Ovary (tissue), 10 donors: ENCODE data around the gene NOX1. TPM values are rescaled to one million over a fixed set of nuclear protein-coding genes. Genes with fewer than 3 reads are reported as not detected.

Experiments used
- DNase-seq, 5 donors: peaks; one replicate each; pipeline ENCODE4 v3.0.0-alpha.2; 2019 to 2020
- H3K27ac ChIP-seq, 2 donors: fragments of 200-600 bp; one replicate each; pipeline versions ENCODE4 v1.5.1 to v1.8.0; 2019 to 2022
- H3K27me3 ChIP-seq: fragments of 200-600 bp; one replicate; pipeline ENCODE4 v1.8.0; 2022
- H3K36me3 ChIP-seq: fragments of 200-600 bp; sonication (generic); one replicate; pipeline ENCODE4 v1.5.1; 2019
- H3K4me1 ChIP-seq: one replicate; pipeline ENCODE4 v1.8.1; 2013; ENCODE audit warnings: mild to moderate bottlenecking, moderate library complexity; ENCODE audit not compliant: insufficient read depth
- H3K4me3 ChIP-seq: fragments of 200-600 bp; sonication (generic); one replicate; pipeline ENCODE4 v1.5.1; 2017
- H3K9me3 ChIP-seq, 2 donors: fragments of 200-600 bp in 1 of 2; sonication (generic) in 1 of 2; one replicate each; pipeline versions ENCODE4 v1.5.1 to v1.8.1; 2013 to 2019; ENCODE audit warnings: mild to moderate bottlenecking in 1 of 2, moderate library complexity in 1 of 2
- CTCF ChIP-seq, 3 donors: fragments of 450-650 bp in 2 of 3; fragments of 200-600 bp in 1 of 3; IDR thresholded peaks; one replicate each; pipeline versions ENCODE4 v1.5.1 to v1.8.0; 2016 to 2022; ENCODE audit warnings: antibody characterized with exemption in 3 of 3, mild to moderate bottlenecking in 1 of 3
- EP300 ChIP-seq: sonication (generic); formaldehyde crosslinking; IDR thresholded peaks from one replicate; pipeline ENCODE4 v1.6.1; 2017; ENCODE audit warnings: antibody characterized with exemption
- POLR2A ChIP-seq: fragments of 450-650 bp; IDR thresholded peaks from one replicate; pipeline ENCODE4 v1.6.1; 2017; ENCODE audit warnings: antibody characterized with exemption, mild to moderate bottlenecking, moderate library complexity
- WGBS, 3 donors: extraction: QIAGEN DNeasy Blood & Tissue Kit in 1 of 3; methylation state at CpG; one replicate each; pipeline versions ENCODE4 v1.1.5 to v1.1.7; 2013 to 2017; 5-methylcytosine and 5-hydroxymethylcytosine counted together
- intact Hi-C, 4 donors: fragments of 100-400 bp; cut with DNase I; formaldehyde crosslinking; loops; one replicate each; pipeline versions ENCODE4 v1.11.0 to v1.15.1; 2022 to 2023
- long read RNA-seq, 3 donors: library from polyadenylated mRNA in 2 of 3; unstranded in 2 of 3; transcript quantifications; one replicate each; pipeline ENCODE4 v2.0.0 and lab custom pipeline, GENCODE V29; 2021 to 2026
- polyA plus RNA-seq, 2 donors: library from polyadenylated mRNA; stranded (reverse); fragments of 200-250 nt in 1 of 2; fragments of 350-450 nt in 1 of 2; fragmentation: Illumina TruSeq in 1 of 2; extraction: RNeasy Lipid Tissue Mini Kit (QIAGEN cat#74804) in 1 of 2; gene quantifications; one replicate each; pipeline ENCODE4 v1.2.3, GENCODE V29; 2013 to 2014
- total RNA-seq, 7 donors: library from RNA; depleted of rRNA in 2 of 7; stranded (reverse); fragments of >200 nt in 2 of 7; fragmentation: NEBNext Ultra II Directional in 3 of 7; extraction: Animal tissue kit (Norgen Biotek cat#: 25700) in 3 of 7; gene quantifications; one replicate each; pipeline versions ENCODE4 v1.1.0 to v1.2.4, GENCODE V29; 2016 to 2023
- donor health status: DM: no; HTN: no; CAD: no; lungs with moderate emphysema.
- donor health status: DM: no; HTN: no; CAD: no.
- donor health status: Bipolar disorder and iron deficiency.
- donor health status: DM: yes; HTN: yes; CAD: no.
- donor health status: DM: no; HTN: no; CAD: no.
- donor health status: DM: yes; HTN: yes; CAD: no.

The NOX1 gene
- total RNA-seq, result not detected
- under 1 TPM; 0.06 to 0.28 TPM for polyA plus RNA-seq
- long read RNA-seq, donor 1, result 0 reads
- long read RNA-seq, donor 2, result 0 reads
- long read RNA-seq, donor 3, result 0 reads

GRCh38 chrX:100874325-100874724, at the start of gene NOX1:
Gene NOX1 (minus strand): TSS chrX:100874359. CDS start chrX:100874139, 220 bp downstream.
- WGBS, 3 donors, result 42 to 56% (median 51%) methylated on average over 2 of the region's 2 CpGs
- no peak for TF ChIP-seq POLR2A
- no peak for TF ChIP-seq CTCF (IDR thresholded peaks at IDR 0.05)
- no peak for TF ChIP-seq EP300
- intact Hi-C loops, result no loop called here

DNA sequence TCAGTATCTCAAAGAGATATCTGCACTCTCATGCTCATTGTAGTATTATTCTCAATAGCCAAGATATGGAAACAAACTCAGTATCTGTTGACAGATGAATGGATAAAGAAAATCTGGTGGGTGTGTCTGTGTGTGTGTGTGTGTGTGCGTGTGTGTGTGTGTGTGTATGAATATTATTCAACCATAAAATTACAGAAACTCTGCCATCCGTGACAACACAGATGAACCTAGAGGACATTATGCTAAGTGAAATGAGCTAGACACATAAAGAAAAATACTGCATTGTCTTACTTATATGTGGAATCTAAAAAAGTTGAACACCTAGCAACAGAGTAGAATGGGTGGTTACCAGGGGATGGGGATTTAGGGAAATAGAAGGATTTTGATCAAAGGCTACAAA, 41.4 kb upstream of the NOX1 start:
- no peaks in the 10 kb centered on the region for H3K27me3 ChIP-seq
- no peaks in the 10 kb centered on the region for H3K36me3 ChIP-seq
- no peak overlapping the region for H3K4me3 ChIP-seq
- H3K4me1 ChIP-seq, result no peaks in the 10 kb centered on the region
- TF ChIP-seq POLR2A, result no peak
- no peak for TF ChIP-seq CTCF (IDR thresholded peaks at IDR 0.05)
- TF ChIP-seq EP300, result no peak
- WGBS, 3 donors, result 57 to 70% (median 63%) methylated on average over 2 of the region's 2 CpGs
- no peaks in the 10 kb centered on the region for H3K9me3 ChIP-seq
- no peak overlapping the region for H3K27ac ChIP-seq
- DNase-seq, result no peak
- intact Hi-C loops, result no loop called here

More at GRCh38 chrX:100874325-100874724, at the start of gene NOX1:
- Histone ChIP-seq H3K4me1 (no peaks in the 10 kb centered on the region), H3K4me3 (no peak within 1 kb of the TSS), H3K9me3 (no peaks in the 10 kb centered on the region), H3K27me3 (no peaks in the 10 kb centered on the region), H3K27ac (no peak within 1 kb of the TSS), H3K36me3 (no peaks in the 10 kb centered on the region)
- no peak for DNase-seq

GRCh38 chrX:100913111-100913510, 39.0 kb upstream of the NOX1 start:
- Histone ChIP-seq H3K27ac (no peak overlapping the region), H3K9me3 (no peaks in the 10 kb centered on the region), H3K4me1 (no peaks in the 10 kb centered on the region), H3K27me3 (no peaks in the 10 kb centered on the region), H3K4me3 (no peak overlapping the region), H3K36me3 (no peaks in the 10 kb centered on the region)
- no peak for TF ChIP-seq POLR2A
- TF ChIP-seq CTCF (IDR thresholded peaks at IDR 0.05), result no peak
- no peak for TF ChIP-seq EP300
- WGBS, 3 donors, result 81 to 84% (median 83%) methylated on average over 3 of the region's 3 CpGs
- no peak for DNase-seq
- intact Hi-C loops, result no loop called here

- WGBS, 3 donors, result 50 to 61% (median 53%) methylated on average over 1 of the region's 1 CpG
- Histone ChIP-seq H3K27ac (no peak overlapping the region), H3K4me3 (no peak overlapping the region), H3K4me1 (no peaks in the 10 kb centered on the region), H3K36me3 (no peaks in the 10 kb centered on the region), H3K27me3 (no peaks in the 10 kb centered on the region), H3K9me3 (no peaks in the 10 kb centered on the region)
- no peak for TF ChIP-seq EP300
- intact Hi-C loops, result no loop called here
- DNase-seq, result no peak
Measured at GRCh38 chrX:100911731-100912130, 37.6 kb upstream of the NOX1 start.

- no peak for TF ChIP-seq CTCF (IDR thresholded peaks at IDR 0.05)
- no peak for TF ChIP-seq EP300
- Histone ChIP-seq H3K4me1 (no peaks in the 10 kb centered on the region), H3K36me3 (no peaks in the 10 kb centered on the region), H3K4me3 (no peak overlapping the region), H3K9me3 (no peaks in the 10 kb centered on the region), H3K27me3 (no peaks in the 10 kb centered on the region), H3K27ac (no peak overlapping the region)
- intact Hi-C loops, result no loop called here
- no peak for DNase-seq
Measured at GRCh38 chrX:100905620-100906019, 31.5 kb upstream of the NOX1 start.
